K562 (cell line): Measurements from ENCODE around the gene SAP130. TPM values are rescaled to one million over a fixed set of nuclear protein-coding genes. Genes with fewer than 3 reads are reported as not detected.
A peak's percentile ranks its signal among the peaks of the same experiment; 100 is the strongest.

Experiments used
- MTF1 ChIP-seq: fragments of 250-450 bp; sonication (Bioruptor Pico); IDR thresholded peaks from 2 replicates; pipeline ENCODE4 v1.9.0; 2021; ENCODE audit warnings: moderate library complexity, mild to moderate bottlenecking, inconsistent platforms, borderline replicate concordance
- NBN ChIP-seq: fragments of 450-650 bp; IDR thresholded peaks from 2 replicates; pipeline ENCODE4 v1.6.1; 2016; ENCODE audit warnings: low read depth, mild to moderate bottlenecking
- POLR2B ChIP-seq: fragments of 450-650 bp; IDR thresholded peaks from 2 replicates; pipeline ENCODE4 v1.6.1; 2018; ENCODE audit warnings: low read depth; ENCODE audit not compliant: partially characterized antibody
- SLC30A9 ChIP-seq: fragments of 250-450 bp; sonication (Bioruptor Pico); IDR thresholded peaks from 2 replicates; pipeline ENCODE4 v1.8.0; 2022; ENCODE audit warnings: mild to moderate bottlenecking, moderate library complexity
- SP1 ChIP-seq: sonication (generic); formaldehyde crosslinking; IDR thresholded peaks from 2 replicates; pipeline ENCODE4 v1.8.1; 2022; ENCODE audit warnings: mild to moderate bottlenecking, missing genetic modification reagents
- ZBTB17 ChIP-seq: fragments of 450-650 bp; formaldehyde crosslinking; IDR thresholded peaks from 2 replicates; pipeline ENCODE4 v1.4.0; 2020; ENCODE audit warnings: mild to moderate bottlenecking
- ZNF134 ChIP-seq: fragments of 250-450 bp; sonication (Bioruptor Pico); conservative IDR thresholded peaks from 2 replicates; pipeline ENCODE4 v1.4.0; 2020
- ZNF197 ChIP-seq: fragments of 200-800 bp; sonication (Bioruptor generic); IDR thresholded peaks from 2 replicates; pipeline ENCODE4 v1.6.1; 2016; ENCODE audit warnings: low read depth, missing genetic modification characterization, missing compliant biosample characterization
- ZNF311 ChIP-seq: fragments of 250-450 bp; sonication (Bioruptor Pico); IDR thresholded peaks from 2 replicates; pipeline ENCODE4 v1.4.0; 2020; ENCODE audit warnings: mild to moderate bottlenecking, moderate library complexity
- ZNF354B ChIP-seq: fragments of 250-450 bp; sonication (Bioruptor Pico); IDR thresholded peaks from 2 replicates; pipeline ENCODE4 v1.4.0; 2020
- ZNF445 ChIP-seq: fragments of 250-450 bp; sonication (Bioruptor Pico); IDR thresholded peaks from 2 replicates; pipeline ENCODE4 v1.4.0; 2020; ENCODE audit warnings: low read depth, mild to moderate bottlenecking, moderate library complexity
- ZNF668 ChIP-seq: fragments of 250-450 bp; sonication (Bioruptor Pico); IDR thresholded peaks from 2 replicates; pipeline ENCODE4 v1.8.0; 2022; ENCODE audit warnings: mild to moderate bottlenecking, inconsistent platforms
- ZNF75A ChIP-seq: fragments of 450-650 bp; formaldehyde crosslinking; IDR thresholded peaks from 2 replicates; pipeline ENCODE4 v1.4.0; 2020; ENCODE audit warnings: mild to moderate bottlenecking
- polyA plus RNA-seq, 8 experiments: library from polyadenylated mRNA; depleted of rRNA in 4 of 8; stranded (reverse) in 5 of 8; unstranded in 3 of 8; fragments of >200 nt; fragmentation: Nextera tagmentation in 2 of 8; fragmentation: Illumina TruSeq in 1 of 8; extraction: Ambion mirVana in 2 of 8; extraction: Trizol in 1 of 8; gene quantifications; 2 replicates each; pipeline versions ENCODE4 v1.2.1 to v1.2.3, GENCODE V29; 2011 to 2014; ENCODE audit warnings: inconsistent platforms in 1 of 8, missing spikeins in 1 of 8
- total RNA-seq, 7 experiments: library from RNA; depleted of rRNA in 6 of 7; stranded (reverse); fragments of >200 nt in 6 of 7; fragmentation: Illumina TruSeq in 2 of 7; extraction: Trizol in 2 of 7; gene quantifications; 2 replicates each; pipeline versions ENCODE4 v1.2.1 to v1.2.3, GENCODE V29; 2011 to 2021; ENCODE audit warnings: low replicate concordance in 1 of 7
- TF ChIP-seq, protein P1 (sequence below): fragments of 450-650 bp; IDR thresholded peaks from 2 replicates; pipeline ENCODE4 v1.6.1; 2017; ENCODE audit warnings: antibody characterized with exemption
- TF ChIP-seq, protein P2 (sequence below): fragments of 250-450 bp; sonication (Bioruptor Pico); IDR thresholded peaks from 2 replicates; pipeline ENCODE4 v1.5.0; 2022; ENCODE audit warnings: mild to moderate bottlenecking
- TF ChIP-seq, protein P3 (sequence below): fragments of 250-450 bp; sonication (Bioruptor Pico); IDR thresholded peaks from 2 replicates; pipeline ENCODE4 v1.4.0; 2020; ENCODE audit warnings: mild to moderate bottlenecking, moderate library complexity
- TF ChIP-seq, protein P4 (sequence below): fragments of 250-450 bp; sonication (Bioruptor Pico); IDR thresholded peaks from 2 replicates; pipeline ENCODE4 v1.8.0; 2021; ENCODE audit warnings: mild to moderate bottlenecking, moderate library complexity
- TF ChIP-seq, protein P5 (sequence below): fragments of 250-450 bp; sonication (Bioruptor Pico); IDR thresholded peaks from 2 replicates; pipeline ENCODE4 v1.8.0; 2022; ENCODE audit warnings: moderate library complexity, mild to moderate bottlenecking, inconsistent platforms
- TF ChIP-seq, protein P6 (sequence below): fragments of 250-450 bp; sonication (Bioruptor Pico); IDR thresholded peaks from 2 replicates; pipeline ENCODE4 v1.8.0; 2021; ENCODE audit warnings: moderate library complexity, mild to moderate bottlenecking, inconsistent platforms

SAP130 gene
- total and polyA plus RNA-seq, 9 of the 15 experiments (the other 6 are each of a cell fraction or from before 2014, with no cell fraction given) = 4.5 to 33.4 (median 7.4) TPM

DNA sequence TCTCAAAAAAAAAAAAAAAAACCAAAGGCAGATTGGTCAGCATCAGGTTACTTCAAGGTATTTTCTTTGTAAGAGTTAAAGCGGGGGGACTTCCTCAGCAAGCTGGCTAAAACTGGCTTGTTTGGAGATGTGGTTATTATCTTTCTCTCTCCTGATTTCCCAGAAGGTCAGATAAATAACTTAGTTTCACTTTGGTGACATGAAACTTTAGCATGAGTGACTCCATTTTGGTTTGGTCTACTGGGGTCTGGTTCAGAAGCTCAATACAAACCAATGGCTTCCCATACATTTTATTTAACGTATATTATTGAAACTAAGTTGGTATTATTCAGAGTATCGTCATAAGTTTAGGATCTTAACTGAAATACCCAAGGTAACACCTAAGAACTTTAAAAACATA lies 100.5 kb downstream of the SAP130 start (continued):
- TF ChIP-seq, protein P1, sequence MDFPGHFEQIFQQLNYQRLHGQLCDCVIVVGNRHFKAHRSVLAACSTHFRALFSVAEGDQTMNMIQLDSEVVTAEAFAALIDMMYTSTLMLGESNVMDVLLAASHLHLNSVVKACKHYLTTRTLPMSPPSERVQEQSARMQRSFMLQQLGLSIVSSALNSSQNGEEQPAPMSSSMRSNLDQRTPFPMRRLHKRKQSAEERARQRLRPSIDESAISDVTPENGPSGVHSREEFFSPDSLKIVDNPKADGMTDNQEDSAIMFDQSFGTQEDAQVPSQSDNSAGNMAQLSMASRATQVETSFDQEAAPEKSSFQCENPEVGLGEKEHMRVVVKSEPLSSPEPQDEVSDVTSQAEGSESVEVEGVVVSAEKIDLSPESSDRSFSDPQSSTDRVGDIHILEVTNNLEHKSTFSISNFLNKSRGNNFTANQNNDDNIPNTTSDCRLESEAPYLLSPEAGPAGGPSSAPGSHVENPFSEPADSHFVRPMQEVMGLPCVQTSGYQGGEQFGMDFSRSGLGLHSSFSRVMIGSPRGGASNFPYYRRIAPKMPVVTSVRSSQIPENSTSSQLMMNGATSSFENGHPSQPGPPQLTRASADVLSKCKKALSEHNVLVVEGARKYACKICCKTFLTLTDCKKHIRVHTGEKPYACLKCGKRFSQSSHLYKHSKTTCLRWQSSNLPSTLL = no peak
- TF ChIP-seq, protein P2, sequence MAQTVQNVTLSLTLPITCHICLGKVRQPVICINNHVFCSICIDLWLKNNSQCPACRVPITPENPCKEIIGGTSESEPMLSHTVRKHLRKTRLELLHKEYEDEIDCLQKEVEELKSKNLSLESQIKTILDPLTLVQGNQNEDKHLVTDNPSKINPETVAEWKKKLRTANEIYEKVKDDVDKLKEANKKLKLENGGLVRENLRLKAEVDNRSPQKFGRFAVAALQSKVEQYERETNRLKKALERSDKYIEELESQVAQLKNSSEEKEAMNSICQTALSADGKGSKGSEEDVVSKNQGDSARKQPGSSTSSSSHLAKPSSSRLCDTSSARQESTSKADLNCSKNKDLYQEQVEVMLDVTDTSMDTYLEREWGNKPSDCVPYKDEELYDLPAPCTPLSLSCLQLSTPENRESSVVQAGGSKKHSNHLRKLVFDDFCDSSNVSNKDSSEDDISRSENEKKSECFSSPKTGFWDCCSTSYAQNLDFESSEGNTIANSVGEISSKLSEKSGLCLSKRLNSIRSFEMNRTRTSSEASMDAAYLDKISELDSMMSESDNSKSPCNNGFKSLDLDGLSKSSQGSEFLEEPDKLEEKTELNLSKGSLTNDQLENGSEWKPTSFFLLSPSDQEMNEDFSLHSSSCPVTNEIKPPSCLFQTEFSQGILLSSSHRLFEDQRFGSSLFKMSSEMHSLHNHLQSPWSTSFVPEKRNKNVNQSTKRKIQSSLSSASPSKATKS (CRISPR knock-in tag) = 0 out of 2 replicates have a peak, but pooled peaks have one; percentile 59
- TF ChIP-seq, protein P3, sequence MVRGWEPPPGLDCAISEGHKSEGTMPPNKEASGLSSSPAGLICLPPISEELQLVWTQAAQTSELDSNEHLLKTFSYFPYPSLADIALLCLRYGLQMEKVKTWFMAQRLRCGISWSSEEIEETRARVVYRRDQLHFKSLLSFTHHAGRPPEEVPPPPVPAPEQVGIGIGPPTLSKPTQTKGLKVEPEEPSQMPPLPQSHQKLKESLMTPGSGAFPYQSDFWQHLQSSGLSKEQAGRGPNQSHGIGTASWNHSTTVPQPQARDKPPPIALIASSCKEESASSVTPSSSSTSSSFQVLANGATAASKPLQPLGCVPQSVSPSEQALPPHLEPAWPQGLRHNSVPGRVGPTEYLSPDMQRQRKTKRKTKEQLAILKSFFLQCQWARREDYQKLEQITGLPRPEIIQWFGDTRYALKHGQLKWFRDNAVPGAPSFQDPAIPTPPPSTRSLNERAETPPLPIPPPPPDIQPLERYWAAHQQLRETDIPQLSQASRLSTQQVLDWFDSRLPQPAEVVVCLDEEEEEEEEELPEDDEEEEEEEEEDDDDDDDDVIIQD (CRISPR knock-in tag) = peak; percentile 68; the same call in 1 of the 2 replicates
- TF ChIP-seq ZNF197 (CRISPR knock-in tag) = peak; percentile 97
- peak; percentile 96 for TF ChIP-seq ZNF311
- no peak for TF ChIP-seq NBN
- TF ChIP-seq, protein P4, sequence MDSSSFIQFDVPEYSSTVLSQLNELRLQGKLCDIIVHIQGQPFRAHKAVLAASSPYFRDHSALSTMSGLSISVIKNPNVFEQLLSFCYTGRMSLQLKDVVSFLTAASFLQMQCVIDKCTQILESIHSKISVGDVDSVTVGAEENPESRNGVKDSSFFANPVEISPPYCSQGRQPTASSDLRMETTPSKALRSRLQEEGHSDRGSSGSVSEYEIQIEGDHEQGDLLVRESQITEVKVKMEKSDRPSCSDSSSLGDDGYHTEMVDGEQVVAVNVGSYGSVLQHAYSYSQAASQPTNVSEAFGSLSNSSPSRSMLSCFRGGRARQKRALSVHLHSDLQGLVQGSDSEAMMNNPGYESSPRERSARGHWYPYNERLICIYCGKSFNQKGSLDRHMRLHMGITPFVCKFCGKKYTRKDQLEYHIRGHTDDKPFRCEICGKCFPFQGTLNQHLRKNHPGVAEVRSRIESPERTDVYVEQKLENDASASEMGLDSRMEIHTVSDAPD = peak; percentile 85
- TF ChIP-seq, protein P5, sequence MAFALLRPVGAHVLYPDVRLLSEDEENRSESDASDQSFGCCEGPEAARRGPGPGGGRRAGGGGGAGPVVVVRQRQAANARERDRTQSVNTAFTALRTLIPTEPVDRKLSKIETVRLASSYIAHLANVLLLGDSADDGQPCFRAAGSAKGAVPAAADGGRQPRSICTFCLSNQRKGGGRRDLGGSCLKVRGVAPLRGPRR (CRISPR knock-in tag) = peak; percentile 92
- TF ChIP-seq ZNF354B = peak; percentile 90
- TF ChIP-seq ZBTB17 (CRISPR knock-in tag) = peak; percentile 91
- peak; percentile 73; the same call in 1 of the 2 replicates for TF ChIP-seq ZNF445 (CRISPR knock-in tag)
- peak; percentile 75 for TF ChIP-seq ZNF134 (CRISPR knock-in tag)
- peak; percentile 96 for TF ChIP-seq ZNF668 (CRISPR knock-in tag)
- TF ChIP-seq POLR2B = no peak
- TF ChIP-seq SLC30A9 (CRISPR knock-in tag) = 0 out of 2 replicates have a peak, but pooled peaks have one; percentile 64
- TF ChIP-seq, protein P6, sequence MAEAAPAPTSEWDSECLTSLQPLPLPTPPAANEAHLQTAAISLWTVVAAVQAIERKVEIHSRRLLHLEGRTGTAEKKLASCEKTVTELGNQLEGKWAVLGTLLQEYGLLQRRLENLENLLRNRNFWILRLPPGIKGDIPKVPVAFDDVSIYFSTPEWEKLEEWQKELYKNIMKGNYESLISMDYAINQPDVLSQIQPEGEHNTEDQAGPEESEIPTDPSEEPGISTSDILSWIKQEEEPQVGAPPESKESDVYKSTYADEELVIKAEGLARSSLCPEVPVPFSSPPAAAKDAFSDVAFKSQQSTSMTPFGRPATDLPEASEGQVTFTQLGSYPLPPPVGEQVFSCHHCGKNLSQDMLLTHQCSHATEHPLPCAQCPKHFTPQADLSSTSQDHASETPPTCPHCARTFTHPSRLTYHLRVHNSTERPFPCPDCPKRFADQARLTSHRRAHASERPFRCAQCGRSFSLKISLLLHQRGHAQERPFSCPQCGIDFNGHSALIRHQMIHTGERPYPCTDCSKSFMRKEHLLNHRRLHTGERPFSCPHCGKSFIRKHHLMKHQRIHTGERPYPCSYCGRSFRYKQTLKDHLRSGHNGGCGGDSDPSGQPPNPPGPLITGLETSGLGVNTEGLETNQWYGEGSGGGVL (CRISPR knock-in tag) = peak; percentile 47; the same call in 1 of the 2 replicates
- no peak for TF ChIP-seq SP1 (CRISPR knock-in tag)
- peak; percentile 59; the same call in 1 of the 2 replicates for TF ChIP-seq ZNF75A
- TF ChIP-seq MTF1 = peak; percentile 51; the same call in 1 of the 2 replicates
